ENCODE results near the gene MAGOH.

- TF ChIP-seq ARNTL (CRISPR knock-in tag; IDR thresholded peaks at IDR 0.05; ENCODE audit: borderline replicate concordance, low read depth) (no peak), ESRRG (CRISPR knock-in tag; IDR thresholded peaks at IDR 0.05) (no peak), SNAI2 (CRISPR knock-in tag; IDR thresholded peaks at IDR 0.05) (no peak), ZNF565 (CRISPR knock-in tag; conservative IDR thresholded peaks at IDR 0.05; ENCODE audit: low read depth) (no peak), ZFP3 (CRISPR knock-in tag; IDR thresholded peaks at IDR 0.05) (no peak), TSHZ2 (CRISPR knock-in tag; IDR thresholded peaks at IDR 0.05) (no peak), TCF4 (CRISPR knock-in tag; IDR thresholded peaks at IDR 0.05; ENCODE audit: borderline replicate concordance) (no peak), ZNF70 (CRISPR knock-in tag; IDR thresholded peaks at IDR 0.05) (no peak), ZFP30 (CRISPR knock-in tag; IDR thresholded peaks at IDR 0.05) (no peak), GLIS3 (CRISPR knock-in tag; IDR thresholded peaks at IDR 0.05) (no peak), CSRNP3 (CRISPR knock-in tag; IDR thresholded peaks at IDR 0.05) (no peak), PATZ1 (CRISPR knock-in tag; IDR thresholded peaks at IDR 0.05; ENCODE audit: borderline replicate concordance) (no peak), RARB (CRISPR knock-in tag; IDR thresholded peaks at IDR 0.05) (no peak)
These were observed 40.8 kb downstream of the MAGOH start for GRCh38 chr1:53197291-53198200.
